OCI-M2 (cell line): ENCODE measurements around the gene PIGN.
A peak's percentile ranks its signal among the peaks of the same experiment; 100 is the strongest.

Source experiments
- DNase-seq: peaks from one replicate; lab custom pipeline; 2025; ENCODE audit not compliant: unreplicated experiment; lab: John Stamatoyannopoulos, UW

PIGN gene

GRCh38 chr18:62186774-62187542 is at the start of gene PIGN, which contains the start of gene RELCH:
Gene PIGN (minus strand): TSS chr18:62187056. CDS start chr18:62161353, 25,703 bp downstream.
Gene RELCH (plus strand): TSS chr18:62187255. CDS start chr18:62187506, 251 bp downstream.
- DNase-seq, result peak; percentile 64

- DNase-seq, result no peak
Observed at GRCh38 chr18:62236252-62236651, 49.4 kb upstream of the PIGN start.

- DNase-seq, result no peak
Observed at GRCh38 chr18:62226047-62226446, 39.2 kb upstream of the PIGN start.

GRCh38 chr18:62224229-62224628 is 37.4 kb upstream of the PIGN start:
- DNase-seq, result no peak

- no peak for DNase-seq
Observed at GRCh38 chr18:62214790-62215189, 27.9 kb upstream of the PIGN start.

GRCh38 chr18:62211325-62211828 is 24.5 kb upstream of the PIGN start:
- no peak for DNase-seq

- DNase-seq, result no peak
Observed at GRCh38 chr18:62210138-62210537, 23.3 kb upstream of the PIGN start.

- DNase-seq, result no peak
Observed at GRCh38 chr18:62209046-62209445, 22.2 kb upstream of the PIGN start.

GRCh38 chr18:62206593-62206992 is 19.7 kb upstream of the PIGN start:
- DNase-seq, result no peak

GRCh38 chr18:62205824-62206223 is 19.0 kb upstream of the PIGN start:
- DNase-seq, result no peak

- no peak for DNase-seq
Observed at GRCh38 chr18:62201870-62202269, 15.0 kb upstream of the PIGN start.

- no peak for DNase-seq
Observed at GRCh38 chr18:62200121-62200914, 13.5 kb upstream of the PIGN start.

GRCh38 chr18:62199629-62200028 is 12.8 kb upstream of the PIGN start:
- DNase-seq, result no peak

GRCh38 chr18:62198259-62198658 is 11.4 kb upstream of the PIGN start:
- DNase-seq, result no peak

GRCh38 chr18:62196980-62197379 is 10.1 kb upstream of the PIGN start:
- DNase-seq, result no peak

GRCh38 chr18:62196079-62196478 is 9.2 kb upstream of the PIGN start:
- DNase-seq, result no peak

- DNase-seq, result no peak
Observed at GRCh38 chr18:62189208-62189607, 2.4 kb upstream of the PIGN start.

- no peak for DNase-seq
Observed at GRCh38 chr18:62187543-62188510, 971 bp upstream of the PIGN start.

GRCh38 chr18:62186499-62186773 is 420 bp downstream of the PIGN start:
- no peak for DNase-seq

GRCh38 chr18:62183578-62184195 is 3.2 kb downstream of the PIGN start:
- no peak for DNase-seq

- DNase-seq, result no peak
Observed at GRCh38 chr18:62182220-62182619, 4.6 kb downstream of the PIGN start.
